CD4-positive, CD25-positive, alpha-beta regulatory T cell (primary cell): Measurements from ENCODE around the gene GPATCH2L. TPM values are rescaled to one million over a fixed set of nuclear protein-coding genes. Genes with fewer than 3 reads are reported as not detected.
A peak's percentile ranks its signal among the peaks of the same experiment; 100 is the strongest.

Experiments
- ATAC-seq, 2 donors: fragments of 150-1000 bp; cut with Tn5 transposase; one replicate each; pipeline ENCODE4 v1.10.0; 2021; ENCODE audit warnings: low read depth in 2 of 2, moderate number of reproducible peaks in 2 of 2, moderate library complexity in 1 of 2
- DNase-seq, 3 donors: peaks; one replicate each; pipeline versions ENCODE4 v3.0.0 to v3.0.0-alpha.2; 2012 to 2022; ENCODE audit warnings: mixed read lengths in 1 of 3
- H3K27ac ChIP-seq: one replicate; pipeline ENCODE4 v1.7.0; 2013; ENCODE audit warnings: mild to moderate bottlenecking, low read length; ENCODE audit not compliant: insufficient read depth, poor library complexity, severe bottlenecking
- H3K27me3 ChIP-seq: one replicate; pipeline ENCODE4 v1.7.0; 2013; ENCODE audit warnings: low read length; ENCODE audit not compliant: control insufficient read depth, insufficient read depth
- H3K36me3 ChIP-seq: one replicate; pipeline ENCODE4 v1.7.0; 2013; ENCODE audit warnings: mild to moderate bottlenecking, low read length, moderate library complexity; ENCODE audit not compliant: control insufficient read depth, insufficient read depth
- H3K4me1 ChIP-seq: 2 replicates; pipeline ENCODE4 v1.7.0; 2013; ENCODE audit warnings: mild to moderate bottlenecking, low read length; ENCODE audit not compliant: insufficient read depth, control insufficient read depth, poor library complexity, severe bottlenecking
- H3K4me3 ChIP-seq: one replicate; pipeline ENCODE4 v1.7.0; 2013; ENCODE audit warnings: low read depth, mild to moderate bottlenecking, low read length, moderate library complexity
- H3K9me3 ChIP-seq, 2 experiments: 1 replicate in 1 of 2; 2 replicates in 1 of 2; pipeline ENCODE4 v1.7.0; 2013; ENCODE audit warnings: low read length in 2 of 2, mild to moderate bottlenecking in 1 of 2, moderate library complexity in 1 of 2; ENCODE audit not compliant: control insufficient read depth in 2 of 2
- H3K27ac Mint-ChIP-seq, 3 donors: one replicate each; pipeline ENCODE4 v1.8.0; 2020 to 2022; ENCODE audit warnings: mild to moderate bottlenecking in 3 of 3, mixed read lengths in 3 of 3, moderate library complexity in 2 of 3
- H3K27me3 Mint-ChIP-seq: one replicate; pipeline ENCODE4 v1.8.0; 2022; ENCODE audit warnings: mild to moderate bottlenecking, mixed read lengths
- H3K36me3 Mint-ChIP-seq: one replicate; pipeline ENCODE4 v1.8.0; 2020; ENCODE audit warnings: mixed read lengths
- H3K4me1 Mint-ChIP-seq, 4 donors: one replicate each; pipeline ENCODE4 v1.8.0; 2020 to 2022; ENCODE audit warnings: mixed read lengths in 4 of 4, mild to moderate bottlenecking in 1 of 4
- H3K4me3 Mint-ChIP-seq, 4 donors: one replicate each; pipeline ENCODE4 v1.8.0; 2020 to 2022; ENCODE audit warnings: mild to moderate bottlenecking in 4 of 4, mixed read lengths in 4 of 4, moderate library complexity in 3 of 4
- H3K9me3 Mint-ChIP-seq, 7 donors: one replicate each; pipeline ENCODE4 v1.8.0; 2020 to 2022; ENCODE audit warnings: mixed read lengths in 7 of 7, mild to moderate bottlenecking in 3 of 7, moderate library complexity in 2 of 7
- polyA plus RNA-seq, 4 donors: library from polyadenylated mRNA; unstranded; fragments of 300-500 nt; fragmentation: Illumina TruSeq; gene quantifications; one replicate each; pipeline ENCODE4 v1.2.3, GENCODE V29; 2021
- total RNA-seq: library from RNA; stranded (reverse); gene quantifications from one replicate; pipeline ENCODE4 v1.2.3, GENCODE V29; 2022

GPATCH2L gene
- total and polyA plus RNA-seq, 5 donors from 2014 or later = 8.7 to 99.9 (median 12.4) TPM

DNA sequence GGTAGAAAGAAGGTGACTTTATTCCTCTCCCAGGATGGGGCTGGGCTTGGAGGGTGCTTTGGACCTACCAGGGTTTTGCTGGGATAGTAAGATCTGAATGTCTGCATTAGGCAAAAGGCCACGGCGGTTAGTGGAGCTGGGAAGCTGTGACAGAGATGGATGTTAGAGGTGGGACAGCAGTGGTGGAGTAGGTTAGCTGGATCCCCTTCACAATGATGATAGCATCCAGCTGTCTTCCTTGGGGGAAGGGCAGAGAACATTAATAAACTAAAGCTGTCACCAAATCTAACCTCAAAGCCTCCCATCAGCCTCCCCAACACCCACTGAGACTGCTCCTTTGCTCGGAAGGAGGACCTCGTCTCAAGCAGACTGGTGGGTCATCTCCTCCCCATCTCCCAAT lies 104.8 kb downstream of the GPATCH2L start:
- no peak overlapping the region for H3K27ac Mint-ChIP-seq
- Histone ChIP-seq H3K27ac (no peak overlapping the region), H3K4me3 (no peak overlapping the region), H3K4me1 (no peaks in the 10 kb centered on the region), H3K27me3 (no peaks in the 10 kb centered on the region), H3K36me3 (no peaks in the 10 kb centered on the region), H3K9me3 (no peaks in the 10 kb centered on the region)
- H3K27me3 Mint-ChIP-seq = peaks cover 13% of the 10 kb centered on the region
- no peaks in the 10 kb centered on the region for H3K4me1 Mint-ChIP-seq
- H3K4me3 Mint-ChIP-seq = no peak overlapping the region
- peaks cover 3% of the 10 kb centered on the region for H3K36me3 Mint-ChIP-seq
- peaks cover 0 to 6% (median 1%) of the 10 kb centered on the region in 7 donors for H3K9me3 Mint-ChIP-seq
- ATAC-seq (no peak), DNase-seq (no peak)

GRCh38 chr14:76257111-76257803 lies 105.5 kb downstream of the GPATCH2L start:
- DNase-seq = no peak
- Histone ChIP-seq H3K9me3 (no peaks in the 10 kb centered on the region), H3K36me3 (no peaks in the 10 kb centered on the region), H3K4me3 (no peak overlapping the region), H3K4me1 (no peaks in the 10 kb centered on the region), H3K27ac (no peak overlapping the region), H3K27me3 (no peaks in the 10 kb centered on the region)
- peaks cover 3% of the 10 kb centered on the region for H3K36me3 Mint-ChIP-seq
- H3K9me3 Mint-ChIP-seq = peaks cover 0 to 6% (median 1%) of the 10 kb centered on the region in 7 donors
- H3K27me3 Mint-ChIP-seq = peaks cover 13% of the 10 kb centered on the region
- no peak overlapping the region for H3K4me3 Mint-ChIP-seq
- ATAC-seq = no peak
- no peak overlapping the region for H3K27ac Mint-ChIP-seq
- H3K4me1 Mint-ChIP-seq = no peaks in the 10 kb centered on the region

DNA sequence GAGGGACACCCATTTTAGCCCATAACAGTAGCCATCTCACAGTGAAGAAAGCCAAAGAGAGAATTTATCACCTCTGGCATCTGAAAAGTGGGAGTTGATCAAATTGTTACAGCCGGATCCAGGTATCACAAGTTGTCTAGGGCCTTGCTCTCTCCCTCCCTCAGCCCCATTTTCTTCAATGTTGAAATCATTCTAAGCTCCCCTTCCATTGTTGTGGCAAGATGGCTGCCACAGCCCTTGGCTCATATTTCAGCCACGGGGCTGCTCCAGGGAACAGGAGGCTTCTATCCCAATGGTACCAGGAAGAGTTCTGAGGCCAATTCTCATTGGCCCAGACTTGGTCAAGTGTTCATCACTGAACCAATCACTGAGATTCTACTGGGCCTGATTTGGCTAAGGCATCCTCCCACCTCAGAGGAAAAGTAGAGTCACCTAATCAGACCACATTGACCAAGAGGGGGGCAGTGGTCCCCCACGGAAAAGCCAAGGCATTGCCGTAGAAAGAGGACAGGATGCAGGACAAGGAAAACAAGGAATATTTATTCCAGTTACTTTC lies 106.2 kb downstream of the GPATCH2L start:
- Histone ChIP-seq H3K4me3 (no peak overlapping the region), H3K4me1 (no peaks in the 10 kb centered on the region), H3K27ac (no peak overlapping the region), H3K27me3 (no peaks in the 10 kb centered on the region), H3K36me3 (no peaks in the 10 kb centered on the region), H3K9me3 (no peaks in the 10 kb centered on the region)
- Mint-ChIP-seq H3K9me3 (peaks cover 0 to 6% (median 1%) of the 10 kb centered on the region in 7 donors), H3K27me3 (peaks cover 13% of the 10 kb centered on the region), H3K36me3 (peaks cover 3% of the 10 kb centered on the region), H3K4me3 (no peak overlapping the region), H3K27ac (peak overlapping the region in 1 of 3 donors; percentile 58), H3K4me1 (no peaks in the 10 kb centered on the region)
- no peak for ATAC-seq
- DNase-seq = no peak

- Histone ChIP-seq H3K27me3 (no peaks in the 10 kb centered on the region), H3K27ac (no peak overlapping the region), H3K36me3 (no peaks in the 10 kb centered on the region), H3K4me1 (no peaks in the 10 kb centered on the region), H3K9me3 (no peaks in the 10 kb centered on the region), H3K4me3 (no peak overlapping the region)
- Mint-ChIP-seq H3K27me3 (peaks cover 12% of the 10 kb centered on the region), H3K4me3 (no peak overlapping the region), H3K36me3 (peaks cover 3% of the 10 kb centered on the region), H3K9me3 (peaks cover 0 to 6% (median 0%) of the 10 kb centered on the region in 7 donors), H3K4me1 (no peaks in the 10 kb centered on the region), H3K27ac (no peak overlapping the region)
- ATAC-seq (no peak), DNase-seq (no peak)
These were observed 107.5 kb downstream of the GPATCH2L start for GRCh38 chr14:76259029-76259735.

- ATAC-seq = no peak
- Mint-ChIP-seq H3K27ac (no peak overlapping the region), H3K4me3 (no peak overlapping the region), H3K4me1 (no peaks in the 10 kb centered on the region), H3K9me3 (peaks cover 0 to 1% (median 0%) of the 10 kb centered on the region in 7 donors), H3K36me3 (peaks cover 3% of the 10 kb centered on the region), H3K27me3 (no peaks in the 10 kb centered on the region)
- no peaks in the 10 kb centered on the region for H3K36me3 ChIP-seq
- H3K27me3 ChIP-seq = no peaks in the 10 kb centered on the region
- no peak overlapping the region for H3K27ac ChIP-seq
- no peak overlapping the region for H3K4me3 ChIP-seq
- no peaks in the 10 kb centered on the region for H3K4me1 ChIP-seq
- DNase-seq = no peak
- no peaks in the 10 kb centered on the region for H3K9me3 ChIP-seq
These were observed 109.0 kb downstream of the GPATCH2L start for GRCh38 chr14:76260749-76261148.

- Mint-ChIP-seq H3K27ac (no peak overlapping the region), H3K4me1 (no peaks in the 10 kb centered on the region), H3K9me3 (peaks cover 0 to 2% (median 0%) of the 10 kb centered on the region in 7 donors), H3K36me3 (peaks cover 3% of the 10 kb centered on the region), H3K4me3 (no peak overlapping the region), H3K27me3 (no peaks in the 10 kb centered on the region)
- no peak overlapping the region for H3K4me3 ChIP-seq
- H3K27ac ChIP-seq = no peak overlapping the region
- ATAC-seq (no peak), DNase-seq (no peak)
- no peaks in the 10 kb centered on the region for H3K27me3 ChIP-seq
- H3K4me1 ChIP-seq = no peaks in the 10 kb centered on the region
- H3K9me3 ChIP-seq = no peaks in the 10 kb centered on the region
- no peaks in the 10 kb centered on the region for H3K36me3 ChIP-seq
These were observed 109.7 kb downstream of the GPATCH2L start for GRCh38 chr14:76261371-76261811.

- H3K27me3 ChIP-seq = no peaks in the 10 kb centered on the region
- no peaks in the 10 kb centered on the region for H3K36me3 ChIP-seq
- Mint-ChIP-seq H3K36me3 (no peaks in the 10 kb centered on the region), H3K27me3 (no peaks in the 10 kb centered on the region), H3K9me3 (peaks cover 0 to 2% (median 0%) of the 10 kb centered on the region in 7 donors), H3K27ac (no peak overlapping the region), H3K4me1 (peaks cover 0 to 7% (median 0%) of the 10 kb centered on the region in 4 donors), H3K4me3 (no peak overlapping the region)
- no peak overlapping the region for H3K4me3 ChIP-seq
- ATAC-seq (no peak), DNase-seq (no peak)
- no peaks in the 10 kb centered on the region for H3K9me3 ChIP-seq
- no peaks in the 10 kb centered on the region for H3K4me1 ChIP-seq
- H3K27ac ChIP-seq = no peak overlapping the region
These were observed 110.9 kb downstream of the GPATCH2L start for GRCh38 chr14:76262641-76263040.
